ENCODE results near the gene MAP3K10.
A peak's percentile ranks its signal among the peaks of the same experiment; 100 is the strongest.
"Not testable (repeated sequence)": the region's sequence is repeated elsewhere in the genome, so short reads cannot be mapped to it uniquely, and the experiment has no call there.

The MAP3K10 gene

DNA sequence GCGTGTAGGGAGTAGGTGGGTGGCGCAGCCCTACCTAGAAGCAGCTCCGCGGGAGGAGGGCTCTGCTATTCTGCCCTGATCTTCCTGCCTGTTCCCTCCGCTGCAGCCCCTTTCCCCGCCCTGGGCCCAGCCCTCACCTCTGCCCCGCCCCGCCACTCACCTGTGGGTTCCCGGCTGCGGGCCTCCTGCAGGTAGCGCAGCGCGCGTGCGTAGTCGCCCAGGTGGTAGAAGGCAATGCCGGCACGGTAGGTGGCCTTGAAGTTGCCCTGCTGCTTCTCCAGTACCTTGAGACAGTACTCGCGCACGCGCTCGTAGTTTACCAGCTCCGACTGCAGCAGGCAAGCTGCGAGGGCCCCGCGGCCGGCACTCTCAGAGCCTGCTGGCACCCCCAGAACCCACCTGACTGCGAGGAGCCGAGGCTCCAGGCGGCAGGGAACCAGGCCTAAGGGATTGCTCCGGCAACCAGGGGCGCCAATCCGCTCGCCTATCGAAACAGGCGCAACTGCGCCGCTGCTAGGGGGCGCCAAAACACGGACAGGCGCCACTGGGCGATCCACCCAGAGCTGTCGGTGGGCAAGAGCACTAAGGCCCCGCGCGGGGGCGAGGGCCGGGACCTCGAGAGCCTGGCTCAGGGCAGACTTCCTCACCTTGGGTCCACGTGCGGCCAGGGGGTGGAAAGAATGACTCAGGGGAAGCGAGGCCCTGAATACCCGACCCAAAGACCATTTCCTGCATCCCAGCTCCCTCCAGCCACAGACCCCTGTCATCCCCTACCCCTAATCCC, 26.0 kb downstream of the MAP3K10 start:
- peak; percentile 21 for DNase-seq (ENCODE audit: low read depth)
- H3K4me3 ChIP-seq (ENCODE audit: low read depth, low read length) = no peak overlapping the region
- TF ChIP-seq, protein P1, sequence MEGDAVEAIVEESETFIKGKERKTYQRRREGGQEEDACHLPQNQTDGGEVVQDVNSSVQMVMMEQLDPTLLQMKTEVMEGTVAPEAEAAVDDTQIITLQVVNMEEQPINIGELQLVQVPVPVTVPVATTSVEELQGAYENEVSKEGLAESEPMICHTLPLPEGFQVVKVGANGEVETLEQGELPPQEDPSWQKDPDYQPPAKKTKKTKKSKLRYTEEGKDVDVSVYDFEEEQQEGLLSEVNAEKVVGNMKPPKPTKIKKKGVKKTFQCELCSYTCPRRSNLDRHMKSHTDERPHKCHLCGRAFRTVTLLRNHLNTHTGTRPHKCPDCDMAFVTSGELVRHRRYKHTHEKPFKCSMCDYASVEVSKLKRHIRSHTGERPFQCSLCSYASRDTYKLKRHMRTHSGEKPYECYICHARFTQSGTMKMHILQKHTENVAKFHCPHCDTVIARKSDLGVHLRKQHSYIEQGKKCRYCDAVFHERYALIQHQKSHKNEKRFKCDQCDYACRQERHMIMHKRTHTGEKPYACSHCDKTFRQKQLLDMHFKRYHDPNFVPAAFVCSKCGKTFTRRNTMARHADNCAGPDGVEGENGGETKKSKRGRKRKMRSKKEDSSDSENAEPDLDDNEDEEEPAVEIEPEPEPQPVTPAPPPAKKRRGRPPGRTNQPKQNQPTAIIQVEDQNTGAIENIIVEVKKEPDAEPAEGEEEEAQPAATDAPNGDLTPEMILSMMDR (IDR thresholded peaks at IDR 0.05; ENCODE audit: insufficient read depth, low read depth, low read length, missing control alignments) = peak; percentile 22

DNA sequence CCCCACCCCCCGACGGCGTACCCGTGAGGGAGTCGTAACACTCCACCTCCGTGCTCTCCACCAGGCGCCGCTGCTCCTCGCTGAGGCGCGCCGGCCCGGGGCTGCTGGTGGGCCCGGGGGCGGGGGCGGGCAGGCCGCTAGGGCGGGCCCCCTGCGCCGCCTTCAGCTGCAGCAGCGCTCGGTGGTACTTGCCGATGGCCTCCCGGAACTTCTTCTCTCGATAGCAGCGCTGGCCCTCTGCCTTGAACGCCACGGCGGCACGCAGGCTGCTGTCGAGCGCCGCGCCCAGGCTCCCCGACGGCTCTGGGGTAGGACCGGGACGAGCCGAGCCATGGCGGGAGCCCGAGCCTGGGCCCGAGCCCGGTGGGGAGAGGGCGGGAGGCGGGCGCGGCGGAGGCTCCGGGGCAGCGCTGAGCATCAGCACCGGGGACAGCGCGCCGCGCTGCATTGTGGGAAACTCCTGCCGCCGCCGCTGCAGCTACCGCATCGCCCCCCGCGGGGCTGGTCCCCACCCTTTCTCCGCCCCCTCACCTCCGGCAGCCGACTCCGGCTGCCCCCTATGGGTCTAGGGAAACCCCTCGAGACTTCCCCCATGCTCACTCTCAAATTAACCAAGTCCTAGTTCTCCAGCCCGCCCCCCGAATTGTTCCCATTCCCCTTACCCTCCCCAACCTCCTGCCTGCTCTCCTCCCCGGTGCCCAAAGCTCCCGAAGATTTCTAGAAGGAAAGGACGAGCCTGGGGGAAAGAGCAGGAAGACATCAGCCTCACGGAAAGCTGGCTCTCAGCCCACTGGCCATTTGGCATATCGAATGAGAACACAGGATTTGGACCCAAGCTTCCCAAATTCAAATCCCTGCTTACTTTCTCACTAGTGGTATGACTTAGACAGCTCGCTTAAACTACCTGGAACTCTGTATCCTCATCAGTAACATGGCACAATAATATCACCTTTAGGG, 27.0 kb downstream of the MAP3K10 start, which contains the start of gene TTC9B:
Gene TTC9B (minus strand): TSS at position 451 of the 957 bp plus-strand sequence. CDS start 3 bp downstream, at position 448.
- no peak within 1 kb of the TSS for H3K4me3 ChIP-seq (ENCODE audit: low read depth, low read length)
- TF ChIP-seq, protein P1 (IDR thresholded peaks at IDR 0.05; ENCODE audit: insufficient read depth, low read depth, low read length, missing control alignments) = no peak
- peak; percentile 23 for DNase-seq (ENCODE audit: low read depth)

DNA sequence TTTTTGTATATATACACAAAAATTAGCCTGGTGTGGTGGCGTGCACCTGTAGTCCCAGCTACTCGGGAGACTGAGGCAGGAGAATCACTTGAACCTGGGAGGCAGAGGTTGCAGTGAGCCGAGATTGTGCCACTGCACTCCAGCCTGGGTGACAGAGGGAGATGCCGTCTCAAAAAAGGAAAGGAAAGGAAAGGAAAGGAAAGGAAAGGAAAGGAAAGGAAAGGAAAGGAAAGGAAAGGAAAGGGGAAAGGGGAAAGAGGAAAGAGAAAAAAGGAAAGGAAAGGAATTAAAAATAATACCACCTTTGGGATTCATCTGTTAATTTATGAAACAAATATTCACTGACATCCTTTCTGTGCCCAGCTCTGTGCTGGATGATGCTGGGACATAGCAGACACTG, 27.8 kb downstream of the MAP3K10 start:
- not testable (repeated sequence) for DNase-seq (ENCODE audit: low read depth); H3K4me3 ChIP-seq (ENCODE audit: low read depth, low read length)

DNA sequence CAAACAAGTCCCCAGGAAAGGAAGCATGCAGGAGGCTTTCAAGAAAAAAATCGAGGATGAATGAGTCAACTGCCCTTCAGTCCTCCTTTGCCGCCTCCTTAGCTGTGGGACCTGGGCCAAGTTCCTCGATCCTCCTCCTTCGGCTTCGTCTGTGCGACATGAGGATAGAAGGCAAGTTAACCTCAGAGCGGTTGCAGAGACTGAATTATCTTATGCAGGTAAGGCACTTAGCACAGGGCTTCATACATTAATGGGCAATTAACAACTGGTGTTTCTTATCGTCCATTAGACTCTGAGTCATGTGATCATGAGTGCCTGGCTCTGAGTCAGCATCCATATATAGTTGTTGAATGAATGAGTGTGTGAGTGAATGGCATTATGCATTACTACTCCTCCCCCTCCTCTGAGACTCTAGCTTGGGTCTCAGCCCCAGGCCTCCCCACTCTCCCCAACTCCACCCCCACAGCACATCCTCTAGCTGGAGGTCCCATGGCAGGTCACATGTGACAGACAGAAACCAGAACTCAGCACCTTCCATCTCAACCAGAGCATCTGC, 28.6 kb downstream of the MAP3K10 start:
- H3K4me3 ChIP-seq (ENCODE audit: low read depth, low read length) = no peak overlapping the region

DNA sequence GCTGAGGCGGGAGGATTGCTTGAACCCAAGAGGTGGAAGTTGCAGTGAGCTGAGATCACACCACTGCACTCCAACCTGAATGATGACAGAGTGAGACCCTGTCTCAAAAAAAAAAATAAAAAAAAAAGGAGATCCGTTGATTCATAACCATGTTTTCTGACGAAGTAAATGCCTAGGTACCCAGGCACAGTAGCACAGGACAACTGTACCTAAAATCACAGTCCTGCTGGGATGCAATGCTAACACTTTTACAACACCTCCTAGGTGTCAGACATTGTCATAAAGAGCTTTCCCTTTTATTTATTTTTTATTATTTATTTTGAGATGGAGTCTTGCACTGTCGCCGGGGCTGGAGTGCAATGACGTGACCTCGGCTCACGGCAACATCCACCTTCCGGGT, 29.4 kb downstream of the MAP3K10 start:
- no peak for DNase-seq (ENCODE audit: low read depth)
- H3K4me3 ChIP-seq (ENCODE audit: low read depth, low read length) = no peak overlapping the region
- TF ChIP-seq, protein P1 (IDR thresholded peaks at IDR 0.05; ENCODE audit: insufficient read depth, low read depth, low read length, missing control alignments) = no peak

More for the DNA sequence above, 28.6 kb downstream of the MAP3K10 start:
- TF ChIP-seq, protein P1 (IDR thresholded peaks at IDR 0.05; ENCODE audit: insufficient read depth, low read depth, low read length, missing control alignments) = no peak
- DNase-seq (ENCODE audit: low read depth) = no peak

DNA sequence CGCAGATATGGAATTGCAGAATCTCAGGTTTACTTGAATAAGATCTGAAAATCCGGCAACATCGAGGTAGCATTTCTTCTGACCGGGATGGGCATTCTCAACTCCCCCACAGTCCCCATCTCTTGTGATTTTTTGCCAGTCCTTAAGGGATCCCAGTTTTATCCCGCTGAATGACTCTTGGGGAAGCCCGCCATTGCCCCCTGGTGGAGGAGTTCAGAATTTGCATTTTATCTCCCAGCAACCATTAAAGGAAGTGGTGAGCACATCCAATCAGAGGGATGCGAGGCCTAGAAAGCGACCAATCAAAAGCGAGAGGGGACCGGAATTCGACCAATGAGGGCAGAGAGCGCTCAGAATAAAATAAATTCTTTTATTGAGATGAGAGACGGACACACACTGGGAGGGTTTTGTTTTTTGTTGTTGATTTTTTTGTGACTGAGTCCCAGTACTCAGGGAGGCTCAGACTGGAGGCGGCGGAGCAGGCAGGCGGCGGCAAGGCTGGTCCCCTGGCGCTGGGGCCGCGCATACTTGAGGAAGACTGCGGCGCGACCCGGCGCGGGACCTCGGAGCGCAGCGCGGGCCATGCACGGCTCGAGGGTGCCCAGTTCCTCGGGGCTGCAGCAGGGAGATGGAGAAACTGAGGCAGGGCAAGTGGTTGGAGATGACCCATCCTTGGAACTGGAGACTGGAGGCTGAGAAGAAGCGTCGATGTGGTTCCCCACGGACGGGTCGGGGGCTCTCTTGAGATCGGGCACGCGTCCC, 30.8 kb downstream of the MAP3K10 start:
- H3K4me3 ChIP-seq (ENCODE audit: low read depth, low read length) = no peak overlapping the region
- TF ChIP-seq, protein P1 (IDR thresholded peaks at IDR 0.05; ENCODE audit: insufficient read depth, low read depth, low read length, missing control alignments) = peak; percentile 67
- DNase-seq (ENCODE audit: low read depth) = peak; percentile 88

Measured in GM12865 (cell line).